Ammon's horn (tissue), 1 donor: ENCODE measurements around the gene LRRC75B.
A peak's percentile ranks its signal among the peaks of the same experiment; 100 is the strongest.
"Not testable (repeated sequence)": the region's sequence is repeated elsewhere in the genome, so short reads cannot be mapped to it uniquely, and the experiment has no call there.

Experiments used
- DNase-seq: peaks from one replicate; pipeline ENCODE4 v3.0.0-alpha.2; 2016; ENCODE audit warnings: low spot score

The LRRC75B gene

DNA sequence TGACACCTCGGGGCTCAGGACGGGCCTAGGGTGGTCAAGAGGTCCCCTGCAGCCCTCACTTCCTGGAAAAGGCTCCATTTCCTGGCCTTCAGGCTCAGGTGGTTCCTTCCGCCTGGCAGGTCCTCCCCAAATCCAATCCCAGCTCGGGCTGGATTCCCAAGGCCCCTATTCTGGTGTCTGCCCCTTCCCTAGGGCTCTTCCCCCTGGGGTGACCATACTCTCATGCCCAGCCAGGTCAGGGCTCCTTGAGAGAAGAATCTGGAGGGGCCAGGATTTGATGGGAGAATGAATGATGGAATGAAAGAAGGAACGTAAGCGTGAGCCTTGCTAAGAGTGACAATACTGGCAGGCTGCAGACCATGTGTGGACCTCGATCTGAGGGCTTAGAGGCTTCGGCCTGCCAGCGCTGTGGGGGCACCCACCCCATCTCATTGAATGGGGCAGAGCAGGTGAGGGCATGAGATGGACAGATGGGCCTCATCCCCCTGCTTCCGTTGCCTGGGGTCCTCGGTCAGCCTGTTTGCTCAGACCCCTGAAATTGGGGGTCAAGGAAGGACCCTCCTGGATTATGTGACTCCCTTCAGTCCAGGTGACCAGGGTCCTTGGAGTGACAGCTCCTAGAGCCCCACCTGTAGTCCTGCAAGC, 9.4 kb upstream of the LRRC75B start:
- not testable (repeated sequence) for DNase-seq

DNA sequence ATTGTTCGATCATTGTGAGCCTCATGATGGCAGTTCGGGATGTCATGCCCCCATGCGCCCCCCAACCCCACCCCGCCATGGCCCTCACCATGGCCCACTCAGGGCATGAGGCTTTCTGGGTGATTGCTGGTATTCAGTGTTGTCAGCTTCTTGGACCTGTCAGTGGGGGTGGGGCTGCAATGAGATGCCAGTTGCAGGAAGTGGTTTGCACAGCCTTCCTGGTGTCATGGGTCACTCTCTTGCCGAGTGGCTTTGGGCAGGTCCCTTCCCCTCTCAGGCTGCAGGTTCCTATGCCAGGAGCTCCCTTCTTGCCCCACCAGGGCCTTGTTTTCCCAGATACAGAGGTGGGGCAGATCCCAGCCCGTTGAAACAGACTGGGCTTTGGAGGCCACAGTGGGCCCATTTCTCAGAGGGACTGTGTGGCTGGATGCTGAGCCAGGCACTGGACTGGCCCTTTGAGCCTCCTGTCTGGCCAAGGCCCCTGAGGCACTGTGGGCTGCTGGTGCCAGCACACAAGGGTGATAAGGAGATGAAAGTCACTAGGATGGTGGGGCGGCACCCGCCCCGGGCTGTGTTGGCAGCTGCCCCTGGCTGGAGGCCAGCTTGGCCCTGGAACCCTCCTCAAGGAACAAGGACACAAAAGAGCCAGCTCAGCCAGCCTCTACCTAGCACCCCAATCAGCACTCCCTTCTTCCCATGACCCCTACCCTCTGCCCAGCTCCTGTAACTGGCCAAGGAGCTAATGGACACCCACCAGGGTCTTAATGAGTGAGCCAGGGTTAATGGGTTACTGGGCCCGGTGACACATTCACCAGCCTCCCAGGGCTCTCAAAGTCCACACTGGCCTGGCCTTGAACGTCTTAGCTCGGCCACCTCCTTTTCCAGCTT, 8.6 kb upstream of the LRRC75B start:
- no peak for DNase-seq

DNA sequence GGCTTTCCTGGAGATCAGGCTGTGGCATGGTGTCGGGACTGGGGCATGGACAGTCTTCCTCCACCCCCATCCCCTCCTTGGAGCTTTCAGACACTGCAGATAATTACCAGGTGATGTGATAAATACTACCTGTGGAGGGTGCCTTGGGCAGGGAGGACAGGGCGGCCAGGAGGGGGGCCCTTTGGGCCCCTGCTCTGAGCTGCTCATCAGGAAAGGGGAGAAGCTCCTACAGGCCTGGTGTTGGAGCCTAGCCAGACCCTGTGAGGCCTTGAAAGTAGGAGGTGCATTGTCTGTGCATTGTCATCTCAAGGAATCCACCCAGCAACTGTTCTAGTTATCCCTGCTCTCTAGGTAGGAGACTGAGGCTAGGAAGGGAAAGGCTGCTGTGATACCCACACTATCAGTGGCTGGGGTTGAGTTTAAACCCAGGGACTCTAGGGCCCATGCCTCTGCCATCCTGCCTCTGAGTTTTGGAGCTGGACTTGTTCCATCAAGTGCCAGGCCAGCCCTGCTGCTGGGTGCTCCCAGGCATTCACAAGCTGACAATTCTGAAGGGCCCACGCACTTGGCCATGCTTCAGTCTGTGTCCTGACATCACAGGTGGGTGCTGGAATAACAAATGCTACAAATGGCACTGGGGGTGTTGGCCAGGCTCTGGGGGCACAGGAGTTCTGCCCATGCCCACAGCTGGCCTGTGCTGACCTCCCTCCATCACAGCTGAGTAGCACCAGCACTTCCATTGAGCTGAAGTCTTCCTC, 7.3 kb upstream of the LRRC75B start:
- not testable (repeated sequence) for DNase-seq

DNA sequence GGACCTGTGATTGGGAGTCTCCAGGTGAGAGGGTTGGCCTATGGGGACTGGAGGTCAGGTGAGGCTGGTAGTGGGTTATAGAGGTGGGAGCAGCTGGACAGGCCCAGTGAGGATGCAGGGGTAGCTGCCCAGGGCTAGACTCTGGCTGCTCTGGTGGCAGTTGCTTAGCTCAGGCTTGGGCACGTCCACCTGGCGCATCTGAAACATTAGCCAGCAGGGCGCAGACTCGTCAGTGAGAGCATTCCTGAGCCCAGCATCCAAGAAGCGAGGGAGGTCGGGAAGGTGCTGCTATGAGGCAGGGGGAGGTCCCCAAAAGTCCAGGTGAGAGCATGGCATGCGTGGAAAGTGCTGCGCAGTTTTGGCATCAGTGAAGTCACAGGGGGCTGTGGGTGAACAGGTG, 6.6 kb upstream of the LRRC75B start:
- no peak for DNase-seq

DNA sequence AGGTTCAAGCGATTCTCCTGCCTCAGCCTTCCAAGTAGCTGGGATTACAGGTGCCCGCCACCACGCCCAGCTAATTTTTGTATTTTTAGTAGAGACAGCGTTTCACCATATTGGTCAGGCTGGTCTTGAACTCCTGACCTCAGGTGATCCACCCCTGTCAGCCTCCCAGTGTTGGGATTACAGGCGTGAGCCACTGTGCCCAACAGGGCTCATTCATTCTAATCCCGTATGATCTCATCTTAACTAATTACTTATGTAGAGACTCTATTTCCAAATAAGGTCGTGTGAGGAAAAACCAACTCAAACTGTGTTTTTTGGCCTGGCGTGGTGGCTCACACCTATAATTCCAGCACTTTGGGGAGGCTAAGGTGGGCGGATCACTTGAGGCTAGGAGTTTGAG, 4.2 kb upstream of the LRRC75B start:
- DNase-seq = not testable (repeated sequence)

DNA sequence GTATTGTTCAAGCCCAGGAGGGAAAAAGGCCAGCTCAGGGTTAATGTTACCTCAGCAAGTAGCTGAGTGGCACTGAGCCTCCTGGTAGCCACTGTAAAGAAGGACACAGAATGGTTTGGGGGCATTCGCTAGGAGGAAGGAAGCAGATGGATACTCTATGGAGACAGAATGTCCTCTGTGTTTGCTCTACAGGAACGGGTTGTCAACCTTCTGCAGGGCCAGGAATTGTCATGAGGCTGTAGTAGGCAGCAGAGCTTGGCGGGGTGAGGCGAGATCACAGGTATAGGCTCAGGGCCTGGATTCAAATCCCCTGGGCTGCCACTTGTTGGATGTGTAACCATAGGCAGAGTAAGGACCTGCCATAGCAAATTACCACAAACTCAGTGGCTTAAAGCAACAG, 3.0 kb upstream of the LRRC75B start:
- no peak for DNase-seq

DNA sequence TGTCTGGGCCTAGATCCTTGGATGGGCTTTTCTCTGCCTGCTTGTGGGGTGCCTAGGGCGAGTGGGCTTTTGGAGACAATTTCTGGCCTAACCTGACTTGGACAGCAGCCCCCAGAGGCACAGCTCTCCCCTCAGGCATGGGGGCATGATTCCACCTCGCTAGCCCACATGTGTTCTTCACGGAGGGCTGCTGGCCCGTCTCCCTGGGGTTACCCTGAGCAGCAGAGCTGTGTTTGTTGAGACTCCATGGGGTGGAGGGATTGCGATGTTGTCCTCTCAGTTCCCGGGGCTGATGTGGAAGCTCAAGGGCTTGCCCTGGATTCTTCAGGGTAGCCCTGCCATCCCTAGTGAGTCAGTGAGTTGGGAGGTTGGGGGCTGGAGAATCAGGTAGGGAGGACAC, 2.4 kb upstream of the LRRC75B start:
- DNase-seq = no peak

DNA sequence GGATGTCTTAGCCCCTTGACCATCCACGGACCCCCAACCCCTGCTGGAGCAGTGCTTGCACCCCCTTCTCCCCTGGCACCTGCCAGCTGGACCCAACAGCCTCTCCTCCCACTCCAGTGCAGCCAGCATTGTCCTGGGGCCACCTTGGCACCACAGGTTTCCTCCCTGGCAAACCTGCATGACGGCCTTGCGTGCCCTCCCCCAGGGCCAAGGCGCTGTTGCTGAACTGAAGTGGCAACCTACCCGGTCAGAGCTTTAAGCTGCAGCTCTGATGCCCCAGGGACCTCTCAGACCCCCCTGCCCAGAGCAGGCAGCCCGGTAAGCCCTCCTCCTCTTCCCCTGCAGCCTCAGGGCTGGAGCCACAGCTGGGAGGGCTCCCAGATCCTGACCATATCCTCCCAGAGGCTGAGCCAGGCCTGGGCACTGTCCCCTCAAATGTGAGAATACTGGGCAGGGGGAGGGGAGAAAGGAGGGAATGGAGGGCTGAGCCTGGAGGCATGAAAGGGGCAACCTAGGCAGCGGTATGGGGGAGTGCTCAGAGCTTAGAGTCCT, 1.8 kb upstream of the LRRC75B start:
- no peak for DNase-seq

DNA sequence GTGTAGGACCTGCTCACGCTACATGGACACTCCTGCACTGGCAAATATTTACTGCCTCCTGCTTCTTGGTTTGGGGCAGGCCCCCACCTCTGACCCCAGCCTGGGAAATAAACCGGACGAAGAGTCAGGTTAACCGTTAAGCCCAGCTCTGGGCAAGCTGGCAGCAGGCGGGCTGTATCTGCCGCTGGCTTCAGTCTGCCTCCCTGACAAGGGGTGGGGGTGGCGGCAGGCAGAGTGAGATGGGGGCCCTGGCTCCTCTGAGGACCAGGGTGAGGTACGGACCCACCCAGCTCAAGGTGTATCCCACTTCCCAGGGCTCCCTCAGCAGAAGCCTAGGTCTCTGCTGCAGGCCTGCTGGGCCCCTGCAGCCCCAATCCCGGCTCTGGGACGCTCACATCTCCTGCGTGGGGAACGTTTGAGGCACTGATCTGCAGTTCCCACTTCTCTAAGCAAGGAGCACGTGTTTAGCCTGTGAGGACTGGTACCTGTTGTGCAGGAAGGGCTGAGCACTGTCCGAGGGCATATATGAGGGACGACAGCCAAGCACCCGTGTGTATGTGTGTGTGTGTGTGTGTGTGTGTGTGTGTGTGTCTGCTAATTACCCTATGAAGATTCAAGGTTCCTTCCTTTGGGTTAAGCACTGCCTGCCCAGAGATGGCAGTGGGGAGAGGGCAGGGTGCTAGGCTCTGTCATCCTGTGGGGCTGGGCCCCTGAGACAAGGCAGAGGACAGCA, 1.1 kb upstream of the LRRC75B start:
- DNase-seq = no peak

DNA sequence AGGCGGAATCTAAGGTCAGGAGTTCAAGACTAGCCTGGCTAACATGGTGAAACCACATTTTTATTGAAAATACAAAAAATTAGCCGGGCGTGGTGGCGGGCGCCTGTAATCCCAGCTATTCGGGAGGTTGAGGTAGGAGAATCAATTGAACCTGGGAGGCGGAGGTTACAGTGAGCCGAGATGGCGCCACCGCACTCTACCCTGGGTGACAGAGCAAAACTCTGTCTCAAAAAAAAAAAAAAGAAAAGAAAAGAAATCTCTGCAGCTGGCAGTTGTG, 624 bp upstream of the LRRC75B start:
- DNase-seq = not testable (repeated sequence)

DNA sequence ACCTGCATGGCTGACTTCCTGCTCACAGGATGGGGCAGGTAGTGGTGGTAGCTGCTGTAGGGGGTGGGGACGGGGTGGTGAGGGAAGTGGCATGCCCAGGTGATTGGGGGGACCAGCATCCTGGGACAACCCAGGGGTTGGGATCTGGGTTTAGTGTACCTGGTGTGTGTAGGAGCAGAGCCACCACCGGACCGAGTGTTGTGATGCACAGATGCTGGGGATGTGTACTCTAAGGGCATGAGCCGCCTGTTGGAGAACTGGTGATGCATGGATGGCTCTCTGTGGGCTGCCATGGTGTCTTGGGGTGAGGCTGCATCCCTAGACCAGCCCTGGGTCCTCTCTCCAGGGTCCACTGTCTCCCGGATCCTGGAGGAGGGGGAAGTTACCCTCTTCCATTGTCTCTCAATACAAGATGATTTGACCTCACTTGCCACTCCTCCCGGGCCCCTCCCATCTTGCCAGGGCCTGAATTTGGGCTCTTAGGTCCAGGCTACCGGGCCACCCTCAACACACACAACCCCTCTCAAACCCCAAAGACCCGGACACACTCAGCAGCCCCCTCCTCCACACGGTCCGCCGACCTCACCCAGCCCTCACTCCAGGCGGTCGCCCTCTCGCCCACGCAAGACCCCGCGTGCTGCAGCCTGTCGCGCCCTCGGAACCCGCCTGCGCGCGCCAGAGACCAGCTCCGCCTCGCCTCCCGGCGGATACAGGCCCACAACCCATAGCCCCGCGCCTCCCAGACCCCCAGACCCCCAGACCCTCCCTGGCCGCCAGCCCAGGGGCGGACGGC, 619 bp downstream of the LRRC75B start:
- DNase-seq = no peak

DNA sequence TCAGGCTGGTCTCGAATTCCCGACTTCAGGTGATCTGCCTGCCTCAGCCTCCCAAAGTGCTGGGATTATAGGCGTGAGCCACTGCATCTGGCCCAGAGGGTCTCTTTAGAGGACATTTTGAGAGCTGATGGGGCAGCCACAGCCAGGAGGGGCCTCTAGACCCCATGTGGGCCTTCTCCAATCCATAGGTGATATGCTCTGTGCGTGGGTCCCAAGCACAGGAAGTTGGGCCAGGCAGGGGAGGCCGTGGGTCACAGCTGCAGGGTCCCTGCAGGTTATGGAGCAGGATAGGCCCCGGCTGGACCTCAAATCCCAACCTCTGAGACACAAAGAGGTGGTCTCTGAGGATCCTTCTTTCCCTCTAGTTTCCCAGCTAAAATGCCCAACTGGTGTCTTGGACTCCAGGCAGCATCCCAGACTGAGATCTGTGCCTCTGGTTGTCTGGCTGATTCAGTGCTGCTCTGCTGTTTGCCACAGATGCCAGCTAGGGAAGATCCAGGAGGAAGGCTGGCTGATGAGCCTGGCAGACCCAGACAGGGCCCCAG, 1.5 kb downstream of the LRRC75B start:
- no peak for DNase-seq

DNA sequence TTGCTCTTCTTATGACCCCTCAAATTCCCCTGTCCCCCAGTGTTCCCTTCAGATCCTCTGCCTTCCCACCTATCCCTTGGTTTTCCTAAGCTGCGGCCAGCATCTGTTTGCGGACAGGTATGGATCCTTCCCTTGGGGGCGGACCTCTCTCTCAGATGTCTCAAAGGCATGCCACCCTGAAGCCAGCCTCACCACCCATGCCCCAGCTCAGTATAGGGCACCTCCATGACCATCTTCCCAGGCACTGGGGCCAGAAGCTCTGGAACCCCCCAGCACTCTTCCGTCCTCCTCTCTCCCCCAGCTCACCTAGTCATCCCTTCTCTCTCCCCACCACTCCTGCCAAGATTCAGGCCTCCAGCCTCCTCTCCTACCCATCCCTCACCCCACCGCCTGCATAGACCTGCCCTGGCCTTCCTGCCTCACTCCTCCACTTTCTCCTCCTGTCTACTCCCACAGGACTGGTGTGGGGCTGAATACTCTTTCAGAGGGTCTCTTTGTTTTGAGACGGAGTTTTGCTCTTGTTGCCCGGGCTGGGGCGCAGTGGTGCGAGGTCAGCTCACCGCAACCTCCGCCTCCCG, 2.2 kb downstream of the LRRC75B start:
- no peak for DNase-seq

DNA sequence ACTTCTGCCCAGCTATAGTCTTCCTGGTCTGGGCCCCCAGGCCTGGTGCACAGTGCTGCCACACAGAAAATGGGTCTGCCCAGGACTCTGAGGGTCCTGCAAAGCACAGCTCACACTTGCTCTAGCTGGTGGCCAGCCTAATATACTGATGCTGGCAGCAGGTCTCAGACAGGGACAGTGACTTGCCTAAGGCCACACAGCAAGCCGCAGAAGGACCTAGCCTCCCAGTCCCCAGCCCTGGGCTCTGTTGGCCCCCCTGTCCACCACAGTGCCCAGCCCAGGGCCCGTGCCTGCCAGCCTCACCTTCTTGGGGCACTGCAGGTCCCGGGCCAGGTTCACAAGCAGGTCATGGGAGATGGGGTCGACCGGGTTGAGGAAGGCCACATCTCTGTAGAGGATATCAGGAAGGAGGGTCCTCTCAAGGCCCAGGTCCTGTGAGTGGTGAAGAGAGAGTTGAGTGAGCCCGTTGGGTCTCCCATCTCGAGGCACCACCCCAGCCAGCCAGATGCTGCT, 3.3 kb downstream of the LRRC75B start:
- no peak for DNase-seq

DNA sequence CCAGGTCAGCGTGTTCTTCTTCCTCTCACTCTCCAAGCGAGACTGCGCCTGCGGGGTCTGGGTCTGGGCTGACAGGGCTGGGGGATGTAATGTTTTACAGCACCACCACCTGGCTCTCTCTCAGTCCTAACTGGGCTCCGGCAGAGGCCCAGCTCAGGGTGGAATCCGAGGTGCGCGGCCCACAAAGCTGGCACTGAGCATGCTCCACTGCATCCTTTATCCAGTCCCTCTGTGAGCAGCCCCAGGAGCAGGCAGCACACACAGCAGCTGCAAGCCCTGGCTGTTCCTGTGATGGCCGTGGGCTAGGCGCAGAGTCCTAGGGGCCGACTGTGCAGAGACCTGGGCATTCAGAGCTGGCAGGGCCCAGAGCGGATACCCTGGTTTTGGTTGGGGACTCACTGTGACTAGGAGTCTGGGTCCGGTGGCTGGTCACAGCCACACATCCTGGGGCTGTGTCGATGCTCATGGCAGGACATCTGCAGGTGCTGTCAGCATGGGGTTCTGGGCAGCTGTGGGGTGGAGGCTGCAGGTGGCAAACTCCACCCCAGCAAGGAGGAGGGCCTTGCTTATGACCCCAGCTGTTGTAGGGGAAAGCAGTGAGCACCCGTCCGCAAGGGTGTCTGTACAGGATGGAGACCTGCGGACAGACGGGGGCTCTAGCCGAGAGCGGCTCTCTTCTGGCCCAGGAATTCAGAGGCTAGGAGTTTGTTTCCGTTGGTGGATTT, 4.0 kb downstream of the LRRC75B start:
- peak; percentile 56 for DNase-seq

DNA sequence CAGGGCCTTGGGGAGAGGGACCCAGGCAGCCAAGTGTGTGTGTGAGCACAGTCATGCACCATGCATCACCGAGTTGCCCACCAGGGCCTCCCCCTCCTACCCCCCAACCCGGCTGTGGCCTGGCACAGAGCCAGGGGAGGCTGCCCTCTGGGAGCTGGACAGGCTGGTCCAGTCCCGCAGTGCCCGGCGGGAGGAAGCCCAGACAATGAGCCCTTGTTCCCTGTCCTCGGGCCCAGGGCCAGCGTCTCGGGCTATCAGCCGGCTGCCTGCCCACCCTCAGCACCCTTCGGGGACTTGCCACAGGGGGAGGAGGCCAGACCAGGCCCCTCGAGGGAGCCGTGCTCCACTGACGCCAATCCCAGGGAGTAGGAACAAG, 4.5 kb downstream of the LRRC75B start:
- peak; percentile 95 for DNase-seq

DNA sequence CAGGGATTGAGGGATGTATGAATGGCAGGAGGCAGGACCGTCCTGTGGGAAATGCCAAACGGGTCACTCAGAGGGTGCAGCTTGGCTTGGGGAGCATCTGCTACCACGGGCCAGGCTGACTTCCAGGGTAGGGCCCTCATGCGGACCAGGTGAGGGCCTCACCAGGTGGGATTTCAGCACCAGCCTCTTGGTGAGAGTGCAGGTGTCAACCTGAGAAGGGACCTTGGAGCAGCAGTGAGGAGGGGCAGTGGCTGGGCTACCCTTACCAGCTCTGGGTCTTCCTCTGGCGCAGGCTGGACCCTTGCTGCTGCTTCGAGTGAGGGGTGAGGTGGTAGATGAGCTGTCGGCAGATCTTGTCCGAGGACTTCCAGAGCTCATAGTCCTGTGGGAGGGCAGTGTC, 4.9 kb downstream of the LRRC75B start:
- DNase-seq = no peak

DNA sequence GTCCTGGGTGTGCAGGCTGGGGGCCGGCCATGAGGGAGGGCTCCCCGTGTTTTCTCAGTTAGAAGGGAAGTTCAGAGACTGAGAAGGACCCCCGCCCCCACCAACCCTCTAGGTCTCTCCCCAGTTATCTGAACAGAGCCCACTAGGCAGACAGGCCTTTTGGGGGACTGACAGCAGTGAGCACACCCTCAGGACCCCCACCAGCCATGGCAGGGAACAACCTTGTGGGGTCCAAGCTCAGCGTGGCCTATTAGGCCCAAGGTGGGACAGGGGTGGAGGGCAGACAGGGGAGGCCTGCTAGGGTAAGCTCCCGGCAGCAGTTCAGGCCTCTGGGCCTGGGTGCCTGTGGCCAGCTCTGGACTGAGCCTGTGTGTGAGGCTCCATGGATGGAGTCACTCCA, 5.6 kb downstream of the LRRC75B start:
- no peak for DNase-seq

DNA sequence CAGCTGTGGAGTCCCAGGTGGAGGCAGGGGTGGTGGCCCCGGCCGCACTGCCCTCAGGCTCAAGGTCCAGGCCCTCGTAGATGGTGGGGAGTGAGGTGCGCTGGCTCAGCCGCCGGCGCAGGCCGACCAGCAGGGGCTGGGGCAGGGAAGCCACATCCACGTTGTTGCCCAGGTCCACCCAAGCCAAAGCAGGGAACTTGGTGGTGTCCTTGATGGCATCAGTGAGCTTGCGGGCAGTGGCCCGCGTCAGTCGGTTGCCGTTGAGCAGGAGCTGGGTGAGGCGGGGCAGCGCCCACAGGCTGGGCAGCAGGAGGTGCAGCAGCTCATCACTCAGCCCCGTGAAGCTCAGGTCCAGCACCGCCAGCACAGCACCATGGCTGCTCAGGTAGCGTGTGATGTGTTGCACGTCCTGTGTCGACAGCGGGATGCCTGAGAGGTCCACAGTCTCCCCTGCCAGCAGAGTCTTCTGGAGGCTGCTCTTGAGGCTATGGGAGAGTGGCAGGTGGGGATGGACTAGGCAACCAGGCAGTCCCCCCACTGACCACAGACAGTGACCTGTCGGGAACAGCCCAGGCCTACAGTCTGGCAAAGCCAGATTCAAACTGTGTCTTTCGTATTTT, 6.8 kb downstream of the LRRC75B start:
- no peak for DNase-seq
